Esophagus squamous epithelium (tissue), 4 donors: ENCODE data around the gene PRKCE.

ENCODE experiments used
- CTCF ChIP-seq, 6 experiments: fragments of 450-650 bp in 4 of 6; fragments of 200-600 bp in 2 of 6; sonication (generic) in 2 of 6; IDR thresholded peaks; one replicate each; pipeline ENCODE4 v1.5.1; 2016 to 2019; ENCODE audit warnings: antibody characterized with exemption in 6 of 6, mild to moderate bottlenecking in 4 of 6, moderate library complexity in 4 of 6
- POLR2A ChIP-seq, 4 donors: fragments of 450-650 bp; IDR thresholded peaks; one replicate each; pipeline ENCODE4 v1.6.1; 2017; ENCODE audit warnings: antibody characterized with exemption in 4 of 4, mild to moderate bottlenecking in 4 of 4, moderate library complexity in 3 of 4

- TF ChIP-seq POLR2A (IDR thresholded peaks at IDR 0.05), result no peak
- TF ChIP-seq CTCF (IDR thresholded peaks at IDR 0.05), result no peak
Observed at GRCh38 chr2:45840481-45840880, 189.0 kb downstream of the PRKCE start.
